GM21447 (cell line): Measurements from ENCODE around the gene NFAT5.
"Not testable (repeated sequence)": the region's sequence is repeated elsewhere in the genome, so short reads cannot be mapped to it uniquely, and the experiment has no call there.

Source experiments
- ATAC-seq: cut with Tn5 transposase; IDR thresholded peaks from one replicate; pipeline ENCODE4 v1.9.1; 2021; ENCODE audit not compliant: unreplicated experiment

NFAT5 gene

DNA sequence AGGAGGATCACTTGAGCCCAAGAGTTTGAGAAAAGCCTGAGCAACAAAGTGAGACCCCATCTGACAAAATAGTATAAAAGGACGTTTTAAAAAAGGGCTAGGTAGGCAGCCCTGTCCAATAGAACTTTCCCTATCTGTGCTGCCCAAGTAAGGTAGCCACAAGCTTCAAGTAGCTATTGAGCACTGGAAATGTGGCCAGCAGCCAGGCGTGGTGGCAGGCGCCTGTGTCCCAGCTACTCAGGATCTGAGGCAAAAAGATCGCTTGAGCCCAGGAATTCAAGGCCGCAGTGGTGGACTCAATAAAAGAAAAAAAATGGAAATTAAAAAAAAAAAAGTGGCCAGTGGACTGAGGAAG, 162.1 kb downstream of the NFAT5 start:
- ATAC-seq: no peak

DNA sequence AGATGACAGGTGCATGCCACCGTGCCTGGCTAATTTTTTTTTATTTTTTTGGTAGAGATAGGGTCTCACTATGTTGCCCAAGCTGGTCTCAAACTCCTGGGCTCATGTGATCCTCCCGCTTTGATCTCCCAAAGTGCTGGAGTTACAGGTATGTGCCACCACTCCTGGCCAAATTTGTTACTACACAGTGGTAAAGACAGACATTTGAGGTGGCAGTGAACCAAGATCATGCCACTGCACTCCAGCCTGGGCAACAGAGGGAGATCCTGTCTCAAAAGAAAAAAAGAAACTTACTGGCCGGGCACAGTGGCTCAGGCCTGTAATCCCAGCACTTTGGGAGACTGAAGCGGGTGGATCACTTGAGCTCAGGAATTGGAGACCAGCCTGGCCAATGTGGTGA, 163.3 kb downstream of the NFAT5 start:
- ATAC-seq: not testable (repeated sequence)

DNA sequence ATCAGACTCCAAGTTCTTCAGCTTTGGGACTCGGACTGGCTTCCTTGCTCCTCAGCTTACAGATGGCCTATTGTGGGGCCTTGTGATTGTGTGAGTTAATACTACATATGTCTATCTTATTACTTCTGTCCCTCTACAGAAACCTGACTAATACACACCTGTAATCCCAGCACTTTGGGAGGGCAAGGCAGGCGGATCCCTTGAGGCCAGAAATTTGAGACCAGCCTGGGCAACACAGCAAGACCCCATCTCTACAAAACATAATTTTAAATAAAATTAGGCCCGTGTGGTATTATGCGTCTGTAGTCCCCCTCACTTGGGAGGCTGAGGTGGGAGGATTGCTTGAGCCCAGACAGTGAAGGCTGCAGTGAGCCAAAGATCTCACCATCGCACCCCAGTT, 165.5 kb downstream of the NFAT5 start:
- not testable (repeated sequence) for ATAC-seq

DNA sequence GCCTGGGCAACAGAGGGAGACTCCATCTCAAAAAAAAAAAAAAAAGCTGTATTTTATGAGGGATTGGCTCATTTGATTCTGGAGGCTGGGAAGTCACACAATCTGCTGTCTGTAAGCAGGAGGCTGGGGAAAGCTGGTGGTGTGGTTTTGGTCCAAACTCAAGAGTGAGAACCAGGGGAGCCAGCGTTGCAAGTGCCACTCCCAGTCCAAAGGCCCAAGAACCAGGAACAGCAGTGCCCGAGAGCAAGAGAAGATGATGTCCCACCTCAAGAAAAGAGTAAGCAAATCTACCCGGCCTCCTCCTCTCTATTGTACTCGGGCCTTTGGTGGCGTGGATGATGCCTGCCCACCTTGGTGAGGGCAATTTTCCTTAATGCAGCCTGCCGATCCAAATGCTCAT, 166.3 kb downstream of the NFAT5 start:
- ATAC-seq: no peak

DNA sequence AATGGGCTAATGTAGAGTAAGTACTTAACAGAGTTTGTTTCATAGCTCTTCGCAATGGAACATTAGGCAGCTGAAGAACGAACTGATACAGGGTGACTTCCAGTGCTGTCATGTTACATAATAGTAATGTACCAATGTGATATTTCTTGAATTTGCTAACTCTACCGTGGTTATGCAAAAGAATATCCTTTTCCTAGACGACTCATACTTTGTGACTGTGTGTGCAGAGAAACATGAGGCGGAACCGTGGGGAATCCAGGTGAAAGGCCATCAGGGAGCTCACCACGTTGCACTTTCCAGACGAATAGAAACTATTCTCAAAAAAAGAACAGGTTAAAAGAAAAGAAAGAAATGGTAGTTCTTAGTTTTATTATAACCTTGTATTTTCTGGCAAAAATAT, 175.8 kb downstream of the NFAT5 start:
- ATAC-seq: no peak

DNA sequence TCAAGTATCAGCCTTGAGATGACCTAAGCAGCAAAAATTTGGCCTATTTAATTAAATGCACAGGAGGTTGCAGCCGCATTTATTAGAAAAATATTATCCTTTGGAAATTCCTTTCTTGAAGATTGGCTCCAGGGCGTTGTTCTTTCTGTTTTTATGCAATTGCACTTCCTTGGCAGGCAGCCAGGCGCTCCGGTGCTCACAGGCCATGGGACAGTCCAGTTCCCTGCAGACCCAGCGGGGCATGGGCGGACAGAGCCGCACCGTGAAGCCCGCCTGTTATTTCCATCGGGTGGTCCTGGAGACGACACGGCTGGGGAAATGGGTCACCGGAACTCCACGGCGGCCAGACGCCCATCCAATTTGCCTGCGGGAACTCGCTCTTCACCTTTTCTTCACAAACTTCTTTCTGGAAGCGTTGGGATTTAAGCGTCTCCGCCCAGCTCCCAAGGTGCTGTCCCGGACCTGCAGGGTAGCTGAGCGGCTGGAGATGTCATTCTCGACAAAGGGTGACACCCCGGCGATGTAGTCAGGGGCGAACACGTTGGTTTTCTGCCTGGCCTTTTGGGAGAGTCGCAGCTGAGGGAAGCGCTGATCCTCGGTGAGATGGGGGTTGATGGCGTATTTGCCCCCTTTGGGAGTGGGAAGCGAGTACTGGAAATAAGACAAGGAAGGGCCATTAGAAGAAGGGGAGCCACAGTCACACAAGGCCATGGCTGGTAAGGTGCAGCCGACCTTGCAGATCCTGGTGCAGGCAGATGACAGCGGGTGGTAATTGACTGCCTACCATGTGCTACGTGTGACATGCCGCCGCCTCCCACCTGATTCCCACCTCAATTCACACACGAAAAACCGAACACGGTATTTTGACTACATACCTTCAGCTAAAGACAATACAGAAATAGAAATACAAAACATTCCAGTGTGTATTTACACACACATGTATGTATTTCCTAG, 176.5 kb downstream of the NFAT5 start:
- ATAC-seq: no peak

DNA sequence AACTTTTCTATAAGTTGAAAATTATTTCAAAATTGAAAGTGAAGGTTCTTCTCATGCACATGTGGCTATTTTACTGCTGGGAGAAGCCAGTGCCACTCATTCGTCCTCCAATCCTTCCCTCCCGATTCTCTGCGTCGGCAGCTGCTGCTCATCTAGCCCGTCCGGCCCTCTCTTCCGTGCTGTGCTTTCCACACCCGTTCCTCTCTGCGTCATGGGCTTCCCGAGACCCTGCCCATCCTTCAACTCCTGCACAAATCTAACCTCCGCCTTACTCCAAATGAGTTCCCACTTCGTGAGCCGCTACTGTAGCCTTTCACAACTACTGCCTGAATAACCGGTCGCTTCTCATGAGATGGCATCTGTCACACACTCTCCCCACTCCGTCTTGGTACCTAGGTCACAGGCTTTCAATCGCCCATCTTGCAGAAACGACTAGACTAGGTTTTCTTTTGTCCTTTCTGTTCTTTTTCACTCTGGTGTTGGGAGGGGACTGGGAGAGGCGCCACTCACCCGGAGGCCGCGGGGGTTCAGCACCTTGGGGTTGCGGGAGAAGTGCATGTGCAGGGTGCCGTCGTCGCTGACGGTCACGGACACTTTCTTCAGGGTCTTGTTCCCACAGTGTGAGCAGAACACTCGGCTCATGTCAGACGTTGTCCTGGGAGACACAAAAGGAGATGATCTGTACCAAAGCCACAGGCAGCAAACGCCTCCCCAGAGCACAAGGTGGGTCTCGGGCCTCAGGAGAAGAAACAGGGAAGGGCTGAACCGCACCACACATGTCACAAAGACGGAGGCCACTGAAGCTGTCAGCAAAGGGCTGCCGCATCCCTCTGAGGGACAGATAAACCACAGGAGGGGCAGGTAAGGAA, 178.8 kb downstream of the NFAT5 start:
- no peak for ATAC-seq

DNA sequence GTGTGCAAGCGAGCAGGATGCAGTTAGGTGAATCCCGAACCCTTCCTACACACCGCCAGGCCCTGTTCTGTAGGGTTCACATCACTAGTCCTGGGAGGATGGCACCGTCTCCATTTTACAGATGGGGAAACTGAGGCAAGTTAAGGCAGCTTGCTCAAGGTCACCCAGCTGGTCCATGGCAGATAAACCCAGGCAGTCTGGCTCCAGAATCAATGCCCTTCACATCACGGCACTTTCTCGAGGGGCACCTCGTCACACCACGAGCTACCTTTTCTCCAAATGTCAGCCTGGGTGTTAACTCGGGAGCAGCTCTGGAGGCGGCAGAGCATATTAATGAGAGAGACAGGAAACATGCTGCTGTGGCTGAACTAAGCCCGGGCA, 179.5 kb downstream of the NFAT5 start:
- ATAC-seq: no peak

DNA sequence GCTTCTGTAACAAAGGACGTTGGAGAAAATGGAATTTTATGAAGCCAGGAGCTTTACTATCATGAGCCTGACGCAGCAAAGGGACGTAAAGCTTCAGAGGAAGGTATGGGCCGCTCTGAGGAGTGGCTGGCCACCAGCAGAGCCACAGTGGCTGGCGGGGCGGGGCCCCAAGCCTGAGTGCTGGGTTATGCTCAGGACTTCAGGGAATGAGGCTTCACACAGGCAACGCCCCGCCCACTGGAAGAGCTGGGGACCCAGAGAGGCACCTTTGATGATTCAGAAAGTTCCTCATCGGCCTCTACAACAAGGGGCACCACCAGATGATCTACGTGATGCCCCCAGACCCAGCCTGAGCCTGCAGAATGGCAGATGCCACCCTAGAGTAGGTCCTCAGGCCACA, 180.2 kb downstream of the NFAT5 start:
- ATAC-seq: no peak

DNA sequence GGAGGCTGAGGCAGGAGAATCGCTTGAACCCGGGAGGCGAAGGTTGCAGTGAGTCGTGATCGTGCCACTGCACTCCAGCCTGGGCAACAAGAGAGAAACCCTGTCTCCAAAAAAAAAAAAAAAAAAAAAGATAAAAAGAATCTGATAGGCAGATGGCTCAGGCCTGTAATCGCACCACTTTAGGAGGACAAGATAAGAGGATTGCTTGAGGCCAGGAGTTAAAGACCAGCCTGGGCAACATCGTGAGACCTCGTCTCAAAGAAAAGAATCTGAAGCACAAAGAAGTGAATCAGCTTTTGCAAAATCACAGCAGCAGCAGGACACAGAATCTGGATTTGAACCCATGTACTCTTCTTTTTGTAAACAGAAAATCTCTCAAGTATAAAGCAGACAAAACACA, 181.3 kb downstream of the NFAT5 start:
- no peak for ATAC-seq

DNA sequence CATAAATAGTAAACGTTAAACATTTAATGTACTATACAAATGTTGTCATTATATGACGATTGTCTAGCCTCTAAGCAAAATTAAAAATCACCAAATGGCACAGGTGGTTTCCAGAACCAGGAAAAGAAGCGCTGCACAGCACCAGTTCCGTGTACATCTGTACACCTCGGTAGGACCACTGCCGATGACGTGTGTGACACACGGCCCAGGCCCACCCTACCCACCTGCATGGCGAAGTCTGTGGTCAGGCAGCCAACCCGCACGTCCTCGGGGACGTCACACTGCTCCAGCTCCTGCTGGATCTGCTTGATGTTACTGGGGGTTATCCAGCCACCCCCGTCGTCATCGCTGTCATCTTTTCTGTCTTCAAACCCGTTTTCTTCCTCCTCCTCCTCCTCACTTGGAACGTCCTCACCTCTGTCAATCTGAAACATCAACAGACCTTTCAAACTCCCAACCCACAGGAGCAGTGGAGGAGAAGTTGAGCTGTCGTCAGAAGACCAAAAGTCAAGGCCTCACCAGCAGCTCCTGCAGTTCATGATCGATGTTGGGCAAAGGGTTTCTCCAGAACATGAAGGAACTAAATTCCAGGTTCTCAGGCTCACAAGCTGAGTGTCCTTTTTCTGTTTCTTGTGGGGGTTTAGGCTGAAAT, 183.1 kb downstream of the NFAT5 start:
- no peak for ATAC-seq

DNA sequence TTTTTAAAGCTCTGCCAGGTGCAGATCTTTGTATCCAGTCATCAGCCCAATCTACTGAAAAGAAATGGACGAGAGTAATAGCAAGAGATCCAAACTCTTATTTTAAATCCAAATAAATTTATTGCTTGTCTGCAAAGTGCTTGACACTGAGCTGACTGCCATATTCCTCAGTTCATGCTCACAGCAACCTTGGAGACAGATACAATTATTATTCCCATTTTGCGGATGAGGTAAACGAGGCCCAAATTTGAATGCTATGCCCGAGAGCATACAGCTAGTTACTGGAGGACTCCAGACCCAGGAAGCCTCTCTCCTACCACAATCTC, 188.3 kb downstream of the NFAT5 start:
- no peak for ATAC-seq
